H1 (cell line): ENCODE results near the gene COL25A1. TPM values are rescaled to one million over a fixed set of nuclear protein-coding genes. Genes with fewer than 3 reads are reported as not detected.

Source experiments
- CTBP2 ChIP-seq: IDR thresholded peaks from 2 replicates; pipeline ENCODE4 v1.7.0; 2011; ENCODE audit warnings: borderline replicate concordance, mild to moderate bottlenecking, moderate library complexity, mixed read lengths, low read length; ENCODE audit not compliant: insufficient read depth, insufficient read length
- FOSL1 ChIP-seq: IDR thresholded peaks from 2 replicates; pipeline ENCODE4 v1.6.1; 2011; ENCODE audit warnings: mild to moderate bottlenecking, low read depth, low read length, moderate library complexity; ENCODE audit not compliant: insufficient read depth
- POLR2AphosphoS5 ChIP-seq: IDR thresholded peaks from 2 replicates; pipeline ENCODE4 v1.6.1; 2011; ENCODE audit warnings: low read depth, low read length
- SP1 ChIP-seq: IDR thresholded peaks from 2 replicates; pipeline ENCODE4 v1.6.1; 2011; ENCODE audit warnings: low read depth, low read length
- YY1 ChIP-seq: IDR thresholded peaks from 2 replicates; pipeline ENCODE4 v1.6.1; 2011; ENCODE audit warnings: low read depth, mild to moderate bottlenecking, low read length
- polyA plus RNA-seq, 7 experiments: library from polyadenylated mRNA; depleted of rRNA in 3 of 7; stranded (reverse) in 5 of 7; unstranded in 2 of 7; fragments of >200 nt in 5 of 7; fragments of 200-250 nt in 2 of 7; gene quantifications; 1 replicate in 5 of 7; 2 replicates in 1 of 7; 4 replicates in 1 of 7; pipeline versions ENCODE4 v1.2.1 to v1.2.3, GENCODE V29; 2011 to 2013; ENCODE audit warnings: missing spikeins in 2 of 7, mixed read lengths in 2 of 7
- total RNA-seq: library from RNA; stranded (reverse); fragmentation: NEBNext Ultra II Directional; extraction: Animal tissue kit (Norgen Biotek cat#: 25700); gene quantifications from 2 replicates; pipeline ENCODE4 v1.2.1, GENCODE V29; 2021
- TF ChIP-seq, protein P1 (sequence below): IDR thresholded peaks from 2 replicates; pipeline ENCODE4 v1.6.1; 2012; ENCODE audit warnings: inconsistent platforms
- TF ChIP-seq, protein P2 (sequence below): fragments of 300-600 bp; sonication (generic); IDR thresholded peaks from 2 replicates; pipeline ENCODE4 v1.7.1; 2012; ENCODE audit warnings: low read length, moderate library complexity, mild to moderate bottlenecking, inconsistent platforms; ENCODE audit not compliant: insufficient replicate concordance

COL25A1 gene
- total and polyA plus RNA-seq, 2 of the 8 experiments (the other 6 are each of a cell fraction or from before 2014, with no cell fraction given): 1.1 to 8.3 TPM

DNA sequence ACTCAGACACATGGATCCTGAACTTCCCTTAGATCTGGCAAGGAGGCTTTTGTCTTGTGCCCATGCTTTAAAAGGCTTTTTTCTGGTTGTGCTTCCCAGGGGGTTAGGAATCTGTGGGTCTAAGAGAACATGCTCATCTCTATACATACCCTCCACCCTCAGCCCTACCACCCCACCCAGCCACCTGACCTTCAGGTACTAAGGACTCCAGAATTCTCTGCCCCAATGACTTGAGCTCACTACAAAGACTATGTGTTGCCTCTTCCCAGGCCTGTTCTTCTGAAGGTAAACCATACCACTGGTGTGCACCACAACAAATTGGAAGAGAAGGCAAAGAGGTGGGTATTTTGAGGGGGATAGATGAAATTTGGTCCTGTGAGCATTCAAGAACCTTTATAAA is 372.3 kb downstream of the COL25A1 start (continued):
- no peak for TF ChIP-seq YY1
- no peak for TF ChIP-seq SP1
- TF ChIP-seq, protein P1, sequence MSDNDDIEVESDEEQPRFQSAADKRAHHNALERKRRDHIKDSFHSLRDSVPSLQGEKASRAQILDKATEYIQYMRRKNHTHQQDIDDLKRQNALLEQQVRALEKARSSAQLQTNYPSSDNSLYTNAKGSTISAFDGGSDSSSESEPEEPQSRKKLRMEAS: no peak
- no peak for TF ChIP-seq FOSL1
- TF ChIP-seq, protein P2, sequence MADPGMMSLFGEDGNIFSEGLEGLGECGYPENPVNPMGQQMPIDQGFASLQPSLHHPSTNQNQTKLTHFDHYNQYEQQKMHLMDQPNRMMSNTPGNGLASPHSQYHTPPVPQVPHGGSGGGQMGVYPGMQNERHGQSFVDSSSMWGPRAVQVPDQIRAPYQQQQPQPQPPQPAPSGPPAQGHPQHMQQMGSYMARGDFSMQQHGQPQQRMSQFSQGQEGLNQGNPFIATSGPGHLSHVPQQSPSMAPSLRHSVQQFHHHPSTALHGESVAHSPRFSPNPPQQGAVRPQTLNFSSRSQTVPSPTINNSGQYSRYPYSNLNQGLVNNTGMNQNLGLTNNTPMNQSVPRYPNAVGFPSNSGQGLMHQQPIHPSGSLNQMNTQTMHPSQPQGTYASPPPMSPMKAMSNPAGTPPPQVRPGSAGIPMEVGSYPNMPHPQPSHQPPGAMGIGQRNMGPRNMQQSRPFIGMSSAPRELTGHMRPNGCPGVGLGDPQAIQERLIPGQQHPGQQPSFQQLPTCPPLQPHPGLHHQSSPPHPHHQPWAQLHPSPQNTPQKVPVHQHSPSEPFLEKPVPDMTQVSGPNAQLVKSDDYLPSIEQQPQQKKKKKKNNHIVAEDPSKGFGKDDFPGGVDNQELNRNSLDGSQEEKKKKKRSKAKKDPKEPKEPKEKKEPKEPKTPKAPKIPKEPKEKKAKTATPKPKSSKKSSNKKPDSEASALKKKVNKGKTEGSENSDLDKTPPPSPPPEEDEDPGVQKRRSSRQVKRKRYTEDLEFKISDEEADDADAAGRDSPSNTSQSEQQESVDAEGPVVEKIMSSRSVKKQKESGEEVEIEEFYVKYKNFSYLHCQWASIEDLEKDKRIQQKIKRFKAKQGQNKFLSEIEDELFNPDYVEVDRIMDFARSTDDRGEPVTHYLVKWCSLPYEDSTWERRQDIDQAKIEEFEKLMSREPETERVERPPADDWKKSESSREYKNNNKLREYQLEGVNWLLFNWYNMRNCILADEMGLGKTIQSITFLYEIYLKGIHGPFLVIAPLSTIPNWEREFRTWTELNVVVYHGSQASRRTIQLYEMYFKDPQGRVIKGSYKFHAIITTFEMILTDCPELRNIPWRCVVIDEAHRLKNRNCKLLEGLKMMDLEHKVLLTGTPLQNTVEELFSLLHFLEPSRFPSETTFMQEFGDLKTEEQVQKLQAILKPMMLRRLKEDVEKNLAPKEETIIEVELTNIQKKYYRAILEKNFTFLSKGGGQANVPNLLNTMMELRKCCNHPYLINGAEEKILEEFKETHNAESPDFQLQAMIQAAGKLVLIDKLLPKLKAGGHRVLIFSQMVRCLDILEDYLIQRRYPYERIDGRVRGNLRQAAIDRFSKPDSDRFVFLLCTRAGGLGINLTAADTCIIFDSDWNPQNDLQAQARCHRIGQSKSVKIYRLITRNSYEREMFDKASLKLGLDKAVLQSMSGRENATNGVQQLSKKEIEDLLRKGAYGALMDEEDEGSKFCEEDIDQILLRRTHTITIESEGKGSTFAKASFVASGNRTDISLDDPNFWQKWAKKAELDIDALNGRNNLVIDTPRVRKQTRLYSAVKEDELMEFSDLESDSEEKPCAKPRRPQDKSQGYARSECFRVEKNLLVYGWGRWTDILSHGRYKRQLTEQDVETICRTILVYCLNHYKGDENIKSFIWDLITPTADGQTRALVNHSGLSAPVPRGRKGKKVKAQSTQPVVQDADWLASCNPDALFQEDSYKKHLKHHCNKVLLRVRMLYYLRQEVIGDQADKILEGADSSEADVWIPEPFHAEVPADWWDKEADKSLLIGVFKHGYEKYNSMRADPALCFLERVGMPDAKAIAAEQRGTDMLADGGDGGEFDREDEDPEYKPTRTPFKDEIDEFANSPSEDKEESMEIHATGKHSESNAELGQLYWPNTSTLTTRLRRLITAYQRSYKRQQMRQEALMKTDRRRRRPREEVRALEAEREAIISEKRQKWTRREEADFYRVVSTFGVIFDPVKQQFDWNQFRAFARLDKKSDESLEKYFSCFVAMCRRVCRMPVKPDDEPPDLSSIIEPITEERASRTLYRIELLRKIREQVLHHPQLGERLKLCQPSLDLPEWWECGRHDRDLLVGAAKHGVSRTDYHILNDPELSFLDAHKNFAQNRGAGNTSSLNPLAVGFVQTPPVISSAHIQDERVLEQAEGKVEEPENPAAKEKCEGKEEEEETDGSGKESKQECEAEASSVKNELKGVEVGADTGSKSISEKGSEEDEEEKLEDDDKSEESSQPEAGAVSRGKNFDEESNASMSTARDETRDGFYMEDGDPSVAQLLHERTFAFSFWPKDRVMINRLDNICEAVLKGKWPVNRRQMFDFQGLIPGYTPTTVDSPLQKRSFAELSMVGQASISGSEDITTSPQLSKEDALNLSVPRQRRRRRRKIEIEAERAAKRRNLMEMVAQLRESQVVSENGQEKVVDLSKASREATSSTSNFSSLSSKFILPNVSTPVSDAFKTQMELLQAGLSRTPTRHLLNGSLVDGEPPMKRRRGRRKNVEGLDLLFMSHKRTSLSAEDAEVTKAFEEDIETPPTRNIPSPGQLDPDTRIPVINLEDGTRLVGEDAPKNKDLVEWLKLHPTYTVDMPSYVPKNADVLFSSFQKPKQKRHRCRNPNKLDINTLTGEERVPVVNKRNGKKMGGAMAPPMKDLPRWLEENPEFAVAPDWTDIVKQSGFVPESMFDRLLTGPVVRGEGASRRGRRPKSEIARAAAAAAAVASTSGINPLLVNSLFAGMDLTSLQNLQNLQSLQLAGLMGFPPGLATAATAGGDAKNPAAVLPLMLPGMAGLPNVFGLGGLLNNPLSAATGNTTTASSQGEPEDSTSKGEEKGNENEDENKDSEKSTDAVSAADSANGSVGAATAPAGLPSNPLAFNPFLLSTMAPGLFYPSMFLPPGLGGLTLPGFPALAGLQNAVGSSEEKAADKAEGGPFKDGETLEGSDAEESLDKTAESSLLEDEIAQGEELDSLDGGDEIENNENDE: no peak
- no peak for TF ChIP-seq CTBP2
- TF ChIP-seq POLR2AphosphoS5: no peak
